Aorta (tissue), 5 donors: Measurements from ENCODE around the gene HNRNPA1L2. TPM values are rescaled to one million over a fixed set of nuclear protein-coding genes. Genes with fewer than 3 reads are reported as not detected.
"Not testable (repeated sequence)": the region's sequence is repeated elsewhere in the genome, so short reads cannot be mapped to it uniquely, and the experiment has no call there.

Source experiments
- ATAC-seq: fragments of 200-7000 bp; cut with Tn5 transposase; one replicate; pipeline ENCODE4 v1.9.1; 2022; ENCODE audit warnings: moderate library complexity; ENCODE audit not compliant: low FRiP score
- DNase-seq, 2 donors: peaks; one replicate each; pipeline ENCODE4 v3.0.0-alpha.2; 2020
- H3K27ac ChIP-seq, 2 donors: one replicate each; pipeline ENCODE4 v1.5.1; 2013; ENCODE audit warnings: low read length in 2 of 2, mild to moderate bottlenecking in 2 of 2, moderate library complexity in 2 of 2, control low read depth in 1 of 2, inconsistent platforms in 1 of 2, low read depth in 1 of 2
- H3K27me3 ChIP-seq, 2 donors: one replicate each; pipeline ENCODE4 v1.6.1; 2013; ENCODE audit warnings: control low read depth in 1 of 2, low read length in 1 of 2, mild to moderate bottlenecking in 1 of 2, moderate library complexity in 1 of 2; ENCODE audit not compliant: insufficient read depth in 2 of 2, control insufficient read depth in 1 of 2
- H3K36me3 ChIP-seq, 2 donors: one replicate each; pipeline ENCODE4 v1.6.1; 2013; ENCODE audit warnings: control low read depth in 1 of 2, low read length in 1 of 2, mild to moderate bottlenecking in 1 of 2; ENCODE audit not compliant: insufficient read depth in 2 of 2, control insufficient read depth in 1 of 2
- H3K4me1 ChIP-seq, 2 donors: one replicate each; pipeline ENCODE4 v1.6.1; 2013; ENCODE audit warnings: low read length in 2 of 2, control low read depth in 1 of 2, mild to moderate bottlenecking in 1 of 2, moderate library complexity in 1 of 2; ENCODE audit not compliant: insufficient read depth in 2 of 2, control insufficient read depth in 1 of 2
- H3K4me3 ChIP-seq, 2 donors: one replicate each; pipeline ENCODE4 v1.5.1; 2013; ENCODE audit warnings: low read length in 2 of 2, control low read depth in 1 of 2, mild to moderate bottlenecking in 1 of 2
- H3K9me3 ChIP-seq: one replicate; pipeline ENCODE4 v1.6.1; 2013; ENCODE audit warnings: mild to moderate bottlenecking, low read length; ENCODE audit not compliant: control insufficient read depth
- WGBS, 2 donors: extraction: QIAGEN DNeasy Blood & Tissue Kit; methylation state at CpG; one replicate each; pipeline ENCODE4 v1.1.7; 2013; 5-methylcytosine and 5-hydroxymethylcytosine counted together
- intact Hi-C, 2 donors: fragments of 100-400 bp; cut with DNase I; formaldehyde crosslinking; loops; one replicate each; pipeline versions ENCODE4 v1.14.2 to v1.15.0; 2022
- long read RNA-seq, 2 donors: library from polyadenylated mRNA; unstranded; transcript quantifications; one replicate each; pipeline ENCODE4 v2.0.0, GENCODE V29; 2020 to 2021
- polyA plus RNA-seq, 2 donors: library from polyadenylated mRNA; stranded (reverse); fragments of 200-250 nt; gene quantifications; one replicate each; pipeline ENCODE4 v1.2.3, GENCODE V29; 2013
- total RNA-seq, 2 donors: library from RNA; stranded (reverse); fragmentation: NEBNext Ultra II Directional; extraction: Animal tissue kit (Norgen Biotek cat#: 25700); gene quantifications; one replicate each; pipeline ENCODE4 v1.2.1, GENCODE V29; 2021
- donor health status: healthy with polysubstance abuse.
- donor health status: Bipolar disorder and iron deficiency.
- donor health status: DM: no; HTN: no; CAD: no.
- donor health status: DM: no; HTN: no; CAD: no.
- donor health status: DM: yes; HTN: yes; CAD: no.

The HNRNPA1L2 gene
- total RNA-seq: 1 to 10 TPM; 5.0 to 9.9 TPM
- polyA plus RNA-seq: 10 to 100 TPM in 1 of 2 donors, 1 to 10 TPM in 1; 6.9 to 14.4 TPM
- long read RNA-seq, donor 1: 0 reads
- long read RNA-seq, donor 2: 0 reads

- DNase-seq: no peak
- H3K4me1 ChIP-seq: no peaks in the 10 kb centered on the region
- H3K36me3 ChIP-seq: no peaks in the 10 kb centered on the region
- no peak for ATAC-seq
- H3K27me3 ChIP-seq: no peaks in the 10 kb centered on the region
- intact Hi-C loops: no loop called here
- H3K4me3 ChIP-seq: no peak within 1 kb of the TSS
- H3K9me3 ChIP-seq: no peaks in the 10 kb centered on the region
- WGBS, 2 donors: 96 to 98% methylated on average over 7 of the region's 7 CpGs
- no peak within 1 kb of the TSS for H3K27ac ChIP-seq
Observed at GRCh38 chr13:52642131-52642530, at the start of gene HNRNPA1L2. Gene HNRNPA1L2 (plus strand): TSS chr13:52642431. CDS start chr13:52642493, 62 bp downstream.

- 80 to 83% methylated on average over 3 of the region's 3 CpGs for WGBS, 2 donors
- DNase-seq, H3K36me3 ChIP-seq, intact Hi-C loops, H3K27me3 ChIP-seq, H3K4me3 ChIP-seq, H3K27ac ChIP-seq, ATAC-seq, H3K4me1 ChIP-seq, H3K9me3 ChIP-seq: not testable (repeated sequence)
Observed at GRCh38 chr13:52593175-52593574, 49.1 kb upstream of the HNRNPA1L2 start.

- H3K27me3 ChIP-seq, H3K4me1 ChIP-seq, H3K4me3 ChIP-seq, intact Hi-C loops, H3K9me3 ChIP-seq, DNase-seq, ATAC-seq, H3K36me3 ChIP-seq, H3K27ac ChIP-seq: not testable (repeated sequence)
- WGBS, 2 donors: 85 to 86% methylated on average over 3 of the region's 3 CpGs
Observed at GRCh38 chr13:52593812-52594211, 48.4 kb upstream of the HNRNPA1L2 start.

GRCh38 chr13:52594295-52594694 lies 47.9 kb upstream of the HNRNPA1L2 start:
- ATAC-seq, H3K4me1 ChIP-seq, H3K27me3 ChIP-seq, intact Hi-C loops, H3K27ac ChIP-seq, H3K9me3 ChIP-seq, H3K36me3 ChIP-seq, DNase-seq, H3K4me3 ChIP-seq: not testable (repeated sequence)
- 72 to 73% methylated on average over 7 of the region's 7 CpGs for WGBS, 2 donors

GRCh38 chr13:52597676-52598075 lies 44.6 kb upstream of the HNRNPA1L2 start:
- DNase-seq (no peak), ATAC-seq (no peak)
- Histone ChIP-seq H3K36me3 (no peaks in the 10 kb centered on the region), H3K4me1 (no peaks in the 10 kb centered on the region), H3K27me3 (no peaks in the 10 kb centered on the region), H3K4me3 (no peak overlapping the region), H3K9me3 (no peaks in the 10 kb centered on the region), H3K27ac (no peak overlapping the region)
- intact Hi-C loops: no loop called here
- WGBS, 2 donors: 94 to 95% methylated on average over 4 of the region's 4 CpGs

GRCh38 chr13:52599037-52599847 lies 43.0 kb upstream of the HNRNPA1L2 start:
- Histone ChIP-seq H3K4me1 (no peaks in the 10 kb centered on the region), H3K4me3 (peak overlapping the region; percentile 5 to 32), H3K27ac (peak overlapping the region in 1 of 2 donors; percentile 21), H3K9me3 (no peaks in the 10 kb centered on the region), H3K27me3 (no peaks in the 10 kb centered on the region), H3K36me3 (no peaks in the 10 kb centered on the region)
- DNase-seq (no peak), ATAC-seq (peak; percentile 70)
- WGBS, 2 donors: 5% methylated on average over 13 of the region's 13 CpGs
- intact Hi-C loops: no loop called here

- Histone ChIP-seq H3K27me3 (no peaks in the 10 kb centered on the region), H3K27ac (no peak overlapping the region), H3K4me3 (peak overlapping the region; percentile 5 to 32), H3K9me3 (no peaks in the 10 kb centered on the region), H3K36me3 (no peaks in the 10 kb centered on the region), H3K4me1 (no peaks in the 10 kb centered on the region)
- DNase-seq (peak; percentile 60 to 81), ATAC-seq (peak; percentile 74)
- 3 to 4% methylated on average over 43 to 73 of the region's 73 CpGs for WGBS, 2 donors
- intact Hi-C loops: no loop called here
Observed at GRCh38 chr13:52599848-52600603, 42.2 kb upstream of the HNRNPA1L2 start.

GRCh38 chr13:52600666-52601065 lies 41.6 kb upstream of the HNRNPA1L2 start:
- H3K9me3 ChIP-seq: no peaks in the 10 kb centered on the region
- WGBS, 2 donors: 60 to 65% methylated on average over 3 of the region's 3 CpGs
- H3K36me3 ChIP-seq: no peaks in the 10 kb centered on the region
- H3K27me3 ChIP-seq: no peaks in the 10 kb centered on the region
- intact Hi-C loops: no loop called here
- H3K4me1 ChIP-seq: no peaks in the 10 kb centered on the region
- no peak overlapping the region for H3K27ac ChIP-seq
- H3K4me3 ChIP-seq: peak overlapping the region in 1 of 2 donors; percentile 5
- DNase-seq: no peak
- no peak for ATAC-seq
